HG02885 (cell line): ENCODE data around the gene SENP6.
A peak's percentile ranks its signal among the peaks of the same experiment; 100 is the strongest.
"Not testable (repeated sequence)": the region's sequence is repeated elsewhere in the genome, so short reads cannot be mapped to it uniquely, and the experiment has no call there.

ENCODE experiments used
- ATAC-seq: cut with Tn5 transposase; IDR thresholded peaks from one replicate; pipeline ENCODE4 v1.9.1; 2021; ENCODE audit warnings: mild to moderate bottlenecking; ENCODE audit not compliant: unreplicated experiment, poor library complexity

SENP6 gene

GRCh38 chr6:75605635-75606034 is 4.0 kb downstream of the SENP6 start:
- no peak for ATAC-seq

GRCh38 chr6:75608304-75608703 is 6.6 kb downstream of the SENP6 start:
- ATAC-seq = no peak

- ATAC-seq = no peak
Measured at GRCh38 chr6:75608956-75609533, 7.4 kb downstream of the SENP6 start.

GRCh38 chr6:75609639-75610590 is 8.2 kb downstream of the SENP6 start:
- ATAC-seq = no peak

- peak; percentile 14 for ATAC-seq
Measured at GRCh38 chr6:75611011-75611701, 9.5 kb downstream of the SENP6 start.

GRCh38 chr6:75611702-75612375 is 10.2 kb downstream of the SENP6 start:
- ATAC-seq = peak; percentile 59

- peak; percentile 25 for ATAC-seq
Measured at GRCh38 chr6:75612434-75612833, 10.8 kb downstream of the SENP6 start.

GRCh38 chr6:75613056-75613501 is 11.4 kb downstream of the SENP6 start:
- no peak for ATAC-seq

GRCh38 chr6:75618437-75618836 is 16.8 kb downstream of the SENP6 start:
- no peak for ATAC-seq

GRCh38 chr6:75619230-75619899 is 17.7 kb downstream of the SENP6 start:
- ATAC-seq = no peak

- no peak for ATAC-seq
Measured at GRCh38 chr6:75620381-75621304, 19.0 kb downstream of the SENP6 start.

- ATAC-seq = no peak
Measured at GRCh38 chr6:75621846-75622245, 20.2 kb downstream of the SENP6 start.

GRCh38 chr6:75623491-75623890 is 21.8 kb downstream of the SENP6 start:
- ATAC-seq = no peak

- ATAC-seq = no peak
Measured at GRCh38 chr6:75624335-75624734, 22.7 kb downstream of the SENP6 start.

- ATAC-seq = no peak
Measured at GRCh38 chr6:75624988-75625387, 23.3 kb downstream of the SENP6 start.

GRCh38 chr6:75626561-75626960 is 24.9 kb downstream of the SENP6 start:
- no peak for ATAC-seq

GRCh38 chr6:75627708-75628107 is 26.0 kb downstream of the SENP6 start:
- not testable (repeated sequence) for ATAC-seq

- no peak for ATAC-seq
Measured at GRCh38 chr6:75631859-75632635, 30.4 kb downstream of the SENP6 start.
